Measurements from ENCODE around the gene TTC4. TPM values are rescaled to one million over a fixed set of nuclear protein-coding genes. Genes with fewer than 3 reads are reported as not detected.

Gene TTC4, protein sequence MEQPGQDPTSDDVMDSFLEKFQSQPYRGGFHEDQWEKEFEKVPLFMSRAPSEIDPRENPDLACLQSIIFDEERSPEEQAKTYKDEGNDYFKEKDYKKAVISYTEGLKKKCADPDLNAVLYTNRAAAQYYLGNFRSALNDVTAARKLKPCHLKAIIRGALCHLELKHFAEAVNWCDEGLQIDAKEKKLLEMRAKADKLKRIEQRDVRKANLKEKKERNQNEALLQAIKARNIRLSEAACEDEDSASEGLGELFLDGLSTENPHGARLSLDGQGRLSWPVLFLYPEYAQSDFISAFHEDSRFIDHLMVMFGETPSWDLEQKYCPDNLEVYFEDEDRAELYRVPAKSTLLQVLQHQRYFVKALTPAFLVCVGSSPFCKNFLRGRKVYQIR
- total RNA-seq: 10 to 100 TPM in 8 of 9 donors, 1 to 10 TPM in 1; 9.5 to 24.0 (median 15.2) TPM
- 10 to 100 TPM in 1 of 2 donors, 1 to 10 TPM in 1; 9.9 to 24.1 TPM for polyA plus RNA-seq
- long read RNA-seq, donor 1, transcript TTC4-201 (10 exons, 2,395 nt): major isoform, 29 of 35 reads
- long read RNA-seq, donor 1, partial matches to known transcripts: 0 of 35 reads
- long read RNA-seq, donor 1, other reads (novel, unspliced or antisense): 6 of 35 reads
- long read RNA-seq, donor 2, transcript TTC4-201 (10 exons, 2,395 nt): major isoform, 135 of 155 reads
- long read RNA-seq, donor 2, partial matches to known transcripts: 1 of 155 reads
- long read RNA-seq, donor 2, other reads (novel, unspliced or antisense): 17 of 155 reads
- long read RNA-seq, donor 3, transcript TTC4-201 (10 exons, 2,395 nt): major isoform, 45 of 54 reads
- long read RNA-seq, donor 3, partial matches to known transcripts: 2 of 54 reads
- long read RNA-seq, donor 3, other reads (novel, unspliced or antisense): 7 of 54 reads

DNA sequence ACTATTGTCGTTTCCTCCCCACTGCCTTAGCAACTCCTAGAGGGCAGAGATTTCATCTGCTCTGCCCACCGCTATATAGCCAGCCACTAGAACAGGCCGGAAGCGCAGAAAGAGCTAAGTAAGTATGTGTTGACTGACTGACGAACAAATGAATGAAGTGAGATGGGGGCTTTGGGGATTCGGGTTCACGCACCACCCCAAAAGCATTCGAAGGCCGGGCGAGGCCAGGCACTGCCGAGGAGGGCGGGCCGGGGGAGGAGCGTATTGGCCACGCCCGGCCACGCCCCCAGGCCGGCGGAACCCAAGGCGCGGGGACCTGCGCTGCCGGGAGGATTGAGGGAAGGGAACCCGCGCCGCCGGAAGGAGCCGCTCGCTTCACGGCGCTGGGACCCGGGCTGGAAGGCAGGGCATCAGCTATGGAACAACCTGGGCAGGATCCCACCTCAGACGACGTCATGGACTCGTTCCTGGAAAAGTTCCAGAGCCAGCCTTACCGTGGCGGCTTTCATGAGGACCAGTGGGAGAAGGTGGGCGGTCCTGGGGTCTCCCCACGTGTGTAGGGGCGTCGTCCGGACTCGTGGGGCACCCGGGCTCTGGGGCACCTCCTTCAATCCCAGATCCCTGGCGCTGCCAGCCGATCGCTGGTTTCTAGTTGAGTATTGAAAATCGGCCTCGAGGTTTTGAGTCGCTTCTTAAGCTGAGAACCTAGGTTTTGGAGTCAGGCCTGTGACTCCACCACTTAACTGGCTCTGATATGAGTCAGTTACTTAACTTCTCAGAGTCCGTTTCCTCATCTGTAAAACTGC is at the start of gene TTC4:
TSS of gene TTC4 (plus strand) at position 369 of the 806 bp plus-strand sequence. CDS start at position 417, 48 bp downstream.
- Histone ChIP-seq H3K4me3 (peak within 1 kb of the TSS; percentile 49 to 94 (median 86)), H3K4me1 (peaks cover 0 to 23% (median 12%) of the 10 kb centered on the region in 12 donors), H3K27me3 (no peaks in the 10 kb centered on the region), H3K36me3 (peaks cover 0 to 36% (median 31%) of the 10 kb centered on the region in 9 donors), H3K27ac (peak within 1 kb of the TSS in 11 of 12 donors; percentile 40 to 82 (median 74)), H3K9me3 (no peaks in the 10 kb centered on the region)
- ATAC-seq (peak; percentile 93 to 99 (median 98)), DNase-seq (peak; percentile 85 to 93 (median 86))
- intact Hi-C loops (cut with DNase I): loop anchor here in 4 of 10 donors (1.0 to 5.0 kb wide), 3 partner anchors 47 to 49 kb away; partner anchors contain the start of gene PARS2 (in 4 of the 4)
- peak in 1 of 2 donors; percentile 75 for TF ChIP-seq POLR2A (IDR thresholded peaks at IDR 0.05)
- TF ChIP-seq, protein P1, sequence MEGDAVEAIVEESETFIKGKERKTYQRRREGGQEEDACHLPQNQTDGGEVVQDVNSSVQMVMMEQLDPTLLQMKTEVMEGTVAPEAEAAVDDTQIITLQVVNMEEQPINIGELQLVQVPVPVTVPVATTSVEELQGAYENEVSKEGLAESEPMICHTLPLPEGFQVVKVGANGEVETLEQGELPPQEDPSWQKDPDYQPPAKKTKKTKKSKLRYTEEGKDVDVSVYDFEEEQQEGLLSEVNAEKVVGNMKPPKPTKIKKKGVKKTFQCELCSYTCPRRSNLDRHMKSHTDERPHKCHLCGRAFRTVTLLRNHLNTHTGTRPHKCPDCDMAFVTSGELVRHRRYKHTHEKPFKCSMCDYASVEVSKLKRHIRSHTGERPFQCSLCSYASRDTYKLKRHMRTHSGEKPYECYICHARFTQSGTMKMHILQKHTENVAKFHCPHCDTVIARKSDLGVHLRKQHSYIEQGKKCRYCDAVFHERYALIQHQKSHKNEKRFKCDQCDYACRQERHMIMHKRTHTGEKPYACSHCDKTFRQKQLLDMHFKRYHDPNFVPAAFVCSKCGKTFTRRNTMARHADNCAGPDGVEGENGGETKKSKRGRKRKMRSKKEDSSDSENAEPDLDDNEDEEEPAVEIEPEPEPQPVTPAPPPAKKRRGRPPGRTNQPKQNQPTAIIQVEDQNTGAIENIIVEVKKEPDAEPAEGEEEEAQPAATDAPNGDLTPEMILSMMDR (IDR thresholded peaks at IDR 0.05): peak in 2 of 12 donors; percentile 8 to 21
- WGBS, 4 donors: 0 to 1% (median 1%) methylated on average over 29 to 51 of the region's 51 CpGs

DNA sequence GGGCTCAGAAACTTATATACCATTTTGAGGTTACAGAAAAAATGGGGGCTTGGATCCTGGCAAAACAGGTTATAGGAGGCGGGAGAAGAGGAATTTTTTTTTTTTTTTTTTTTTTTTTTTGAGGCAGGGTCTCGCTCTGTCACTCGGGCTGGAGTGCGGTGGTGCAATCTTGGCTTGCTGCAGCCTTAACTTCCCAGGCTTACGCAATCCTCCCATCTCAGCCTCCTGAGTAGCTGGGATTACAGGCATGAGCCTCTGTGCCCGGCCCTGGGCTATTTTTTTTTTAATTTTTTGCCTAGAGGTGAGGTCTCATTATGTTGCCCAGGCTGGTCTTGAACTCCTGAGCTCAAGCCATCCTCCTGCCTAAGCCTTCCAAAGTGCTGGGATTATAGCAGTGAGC is 49.3 kb upstream of the TTC4 start:
- 90 to 94% (median 91%) methylated on average over 6 of the region's 6 CpGs for WGBS, 4 donors
- TF ChIP-seq POLR2A (IDR thresholded peaks at IDR 0.05): no peak
- TF ChIP-seq, protein P1 (IDR thresholded peaks at IDR 0.05): no peak
- Histone ChIP-seq H3K27ac (no peak overlapping the region), H3K27me3 (no peaks in the 10 kb centered on the region), H3K4me1 (peaks cover 0 to 5% (median 0%) of the 10 kb centered on the region in 12 donors), H3K9me3 (no peaks in the 10 kb centered on the region), H3K4me3 (no peak overlapping the region), H3K36me3 (peaks cover 0 to 9% (median 0%) of the 10 kb centered on the region in 9 donors)
- intact Hi-C loops (cut with DNase I): no loop called here
- no peak for DNase-seq
- no peak for ATAC-seq

DNA sequence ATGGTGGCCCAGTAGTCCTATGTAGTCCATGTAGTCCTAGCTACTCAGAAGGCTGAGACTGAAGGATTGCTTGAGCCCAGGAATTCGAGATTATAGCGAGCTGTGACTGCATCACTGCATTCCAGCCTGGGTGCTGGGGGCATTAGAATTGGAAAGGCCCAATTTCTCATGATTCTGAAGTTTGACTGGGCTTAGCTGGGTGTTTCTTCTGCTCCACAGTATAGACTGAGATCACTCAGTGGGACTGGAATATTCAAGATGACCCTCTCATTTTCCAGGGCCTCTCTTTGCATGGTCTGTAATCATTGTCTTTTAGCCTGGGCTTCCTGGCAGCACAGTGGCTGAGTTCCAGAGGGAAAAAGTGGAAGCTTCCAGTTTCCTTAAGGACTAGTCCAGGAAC is 47.9 kb upstream of the TTC4 start:
- WGBS, 4 donors: 78 to 88% (median 85%) methylated on average over 2 of the region's 2 CpGs
- DNase-seq: no peak

More for the DNA sequence above, 47.9 kb upstream of the TTC4 start:
- intact Hi-C loops (cut with DNase I): no loop called here
- no peak overlapping the region for H3K27ac ChIP-seq
- TF ChIP-seq, protein P1 (IDR thresholded peaks at IDR 0.05): no peak
- TF ChIP-seq POLR2A (IDR thresholded peaks at IDR 0.05): no peak
- peaks cover 0 to 5% (median 0%) of the 10 kb centered on the region in 12 donors for H3K4me1 ChIP-seq
- no peak overlapping the region for H3K4me3 ChIP-seq
- ATAC-seq: no peak
- peaks cover 0 to 9% (median 0%) of the 10 kb centered on the region in 9 donors for H3K36me3 ChIP-seq
- H3K27me3 ChIP-seq: no peaks in the 10 kb centered on the region
- H3K9me3 ChIP-seq: no peaks in the 10 kb centered on the region

Data from heart left ventricle (tissue), 16 donors.